OCI-LY3 (cell line): ENCODE results near the gene RUNX2.

Source experiments
- CTCF ChIP-seq: fragments of 200-600, 300-600 bp; sonication (generic); IDR thresholded peaks from 2 replicates; pipeline ENCODE4 v1.5.1; 2014; ENCODE audit warnings: antibody characterized with exemption, low read length, low read depth
- EZH2phosphoT487 ChIP-seq: fragments of 200-600 bp; shearing (Covaris generic); IDR thresholded peaks from 2 replicates; pipeline ENCODE4 v1.6.1; 2018; ENCODE audit warnings: antibody characterized with exemption, mixed run types, low read depth

GRCh38 chr6:45387236-45387635 lies 59.1 kb downstream of the RUNX2 start:
- no peak for TF ChIP-seq CTCF
- no peak for TF ChIP-seq EZH2phosphoT487
